HCT116 (cell line): ENCODE measurements around the gene ILF2. TPM values are rescaled to one million over a fixed set of nuclear protein-coding genes. Genes with fewer than 3 reads are reported as not detected.
A peak's percentile ranks its signal among the peaks of the same experiment; 100 is the strongest.
"Not testable (repeated sequence)": the region's sequence is repeated elsewhere in the genome, so short reads cannot be mapped to it uniquely, and the experiment has no call there.

ENCODE experiments used
- ATAC-seq: fragments of 200-7000 bp; cut with Tn5 transposase; 2 replicates; pipeline ENCODE4 v1.9.1; 2020; ENCODE audit warnings: mild to moderate bottlenecking, moderate library complexity
- BruUV-seq: library from RNA; stranded (reverse); fragments of 400-500 nt; replicated peaks from 2 replicates; lab custom pipeline; 2021; lab: Mats Ljungman, UMichigan
- CTCF ChIA-PET: fragments of 300-600 bp; sonication (Branson Sonifier 250); formaldehyde crosslinking; loops from one replicate; lab custom pipeline; 2021; ENCODE audit warnings: antibody characterized with exemption; lab: Charles Lee
- POLR2A ChIA-PET: fragments of 300-600, 350-600 bp; sonication (Branson Sonifier 250); formaldehyde crosslinking; loops from one replicate; lab custom pipeline; 2021; ENCODE audit warnings: antibody characterized with exemption; lab: Charles Lee
- RAD21 ChIA-PET, 2 experiments: fragments of 300-600 bp; sonication (Branson Sonifier 250); formaldehyde crosslinking; loops; one replicate each; lab custom pipeline; 2023; ENCODE audit warnings: low total read pairs in 2 of 2; ENCODE audit not compliant: uncharacterized antibody in 2 of 2, unreplicated experiment in 2 of 2, low non-redundant PET in 1 of 2; lab: Charles Lee
- DNase-seq: peaks from one replicate; pipeline ENCODE4 v3.0.0-alpha.2; 2010; ENCODE audit warnings: low read depth, low spot score
- H2AFZ ChIP-seq: fragments of 200-600 bp; shearing (Covaris generic), sonication (generic); 2 replicates; pipeline ENCODE4 v1.6.1; 2017; ENCODE audit warnings: low read depth, mixed run types, mixed read lengths, antibody characterized with exemption, low read length; ENCODE audit not compliant: poor library complexity, severe bottlenecking
- H3K27ac ChIP-seq: 2 replicates; pipeline ENCODE4 v1.5.1; 2012; ENCODE audit warnings: low read depth, low read length
- H3K27me3 ChIP-seq: fragments of 200-600 bp; sonication (generic); 2 replicates; pipeline ENCODE4 v1.6.1; 2016; ENCODE audit warnings: mixed run types, low read length, mixed read lengths; ENCODE audit not compliant: insufficient read depth
- H3K36me3 ChIP-seq, 2 experiments: fragments of 200-500 bp in 1 of 2; fragments of 200-600 bp in 1 of 2; sonication (Bioruptor generic) in 1 of 2; sonication (generic) in 1 of 2; 2 replicates each; pipeline versions ENCODE4 v1.5.1 to v1.6.1; 2014 to 2016; ENCODE audit warnings: low read length in 2 of 2, inconsistent platforms in 1 of 2, mixed read lengths in 1 of 2, mixed run types in 1 of 2; ENCODE audit not compliant: insufficient read depth in 2 of 2, control insufficient read depth in 1 of 2
- H3K4me1 ChIP-seq, 2 experiments: fragments of 200-600 bp in 1 of 2; sonication (generic) in 1 of 2; 2 replicates each; pipeline versions ENCODE4 v1.5.1 to v1.6.1; 2012 to 2017; ENCODE audit warnings: low read length in 2 of 2, inconsistent platforms in 1 of 2, mild to moderate bottlenecking in 1 of 2, mixed read lengths in 1 of 2, mixed run types in 1 of 2, moderate library complexity in 1 of 2; ENCODE audit not compliant: insufficient read depth in 2 of 2, control insufficient read depth in 1 of 2
- H3K4me2 ChIP-seq: fragments of 200-600 bp; sonication (generic); 2 replicates; pipeline ENCODE4 v1.6.1; 2017; ENCODE audit warnings: mixed run types, low read length, mixed read lengths
- H3K4me3 ChIP-seq, 2 experiments: fragments of 200-600 bp in 1 of 2; sonication (generic) in 1 of 2; replicated peaks in 1 of 2; 2 replicates each; pipeline ENCODE4 v1.5.1; 2011 to 2016; ENCODE audit warnings: low read length in 2 of 2, control low read depth in 1 of 2, low read depth in 1 of 2, mild to moderate bottlenecking in 1 of 2, mixed read lengths in 1 of 2, mixed run types in 1 of 2
- H3K79me2 ChIP-seq: fragments of 200-600 bp; sonication (generic); 2 replicates; pipeline ENCODE4 v1.6.1; 2017; ENCODE audit warnings: mild to moderate bottlenecking, mixed run types, low read length, moderate library complexity, mixed read lengths; ENCODE audit not compliant: insufficient read depth
- H3K9ac ChIP-seq: fragments of 200-600 bp; sonication (generic); 2 replicates; pipeline ENCODE4 v1.6.1; 2016; ENCODE audit warnings: low read length, mixed read lengths
- H3K9me2 ChIP-seq: fragments of 200-600 bp; sonication (generic), shearing (Covaris generic); 2 replicates; pipeline ENCODE4 v1.6.1; 2017; ENCODE audit warnings: mixed run types, mild to moderate bottlenecking, moderate library complexity; ENCODE audit not compliant: insufficient read depth
- H3K9me3 ChIP-seq, 2 experiments: fragments of 200-500 bp in 1 of 2; fragments of 200-600 bp in 1 of 2; sonication (Bioruptor generic) in 1 of 2; sonication (generic) in 1 of 2; 2 replicates each; pipeline ENCODE4 v1.6.1; 2014 to 2017; ENCODE audit warnings: low read length in 2 of 2, mixed read lengths in 2 of 2, inconsistent platforms in 1 of 2, low read depth in 1 of 2, mild to moderate bottlenecking in 1 of 2, mixed run types in 1 of 2, moderate library complexity in 1 of 2; ENCODE audit not compliant: control insufficient read depth in 1 of 2, insufficient read depth in 1 of 2
- H4K20me1 ChIP-seq: fragments of 200-600 bp; sonication (generic), shearing (Covaris generic); 2 replicates; pipeline ENCODE4 v1.6.1; 2017; ENCODE audit warnings: mixed run types, mild to moderate bottlenecking, moderate library complexity; ENCODE audit not compliant: insufficient read depth
- EGR1 ChIP-seq: IDR thresholded peaks from 2 replicates; pipeline ENCODE4 v1.6.1; 2012; ENCODE audit warnings: low read depth
- EZH2 ChIP-seq: fragments of 200-600 bp; sonication (generic); IDR thresholded peaks from 2 replicates; pipeline ENCODE4 v1.6.1; 2017; ENCODE audit warnings: antibody characterized with exemption, mixed run types
- ZNF274 ChIP-seq: fragments of 200-500 bp; sonication (Bioruptor generic); IDR thresholded peaks from 2 replicates; pipeline ENCODE4 v1.6.1; 2014; ENCODE audit warnings: mild to moderate bottlenecking, low read depth, low read length, inconsistent platforms
- intact Hi-C: fragments of 100-400 bp; cut with micrococcal nuclease; formaldehyde crosslinking; loops from 2 replicates; pipeline ENCODE4 v1.10.0; 2022
- total RNA-seq: library from RNA; stranded (reverse); gene quantifications from one replicate; pipeline ENCODE4 v1.2.1, GENCODE V29; 2021; ENCODE audit not compliant: unreplicated experiment
- TF ChIP-seq, protein P1 (sequence below), 3 experiments: fragments of 200-600 bp in 1 of 3; sonication (generic) in 1 of 3; IDR thresholded peaks in 2 of 3; conservative IDR thresholded peaks in 1 of 3; 2 replicates each; pipeline ENCODE4 v1.5.1; 2012 to 2017; ENCODE audit warnings: low read depth in 2 of 3, low read length in 2 of 3, antibody characterized with exemption in 1 of 3, borderline replicate concordance in 1 of 3, control low read depth in 1 of 3, mild to moderate bottlenecking in 1 of 3, mixed read lengths in 1 of 3, mixed run types in 1 of 3, moderate library complexity in 1 of 3; ENCODE audit not compliant: insufficient read depth in 1 of 3

ILF2 gene
- total RNA-seq, 1 experiment from 2014 or later, result 335 TPM

- TF ChIP-seq EGR1 (peak; percentile 55; the same call in 1 of the 2 replicates), EZH2 (no peak), ZNF274 (no peak)
- TF ChIP-seq, protein P1, sequence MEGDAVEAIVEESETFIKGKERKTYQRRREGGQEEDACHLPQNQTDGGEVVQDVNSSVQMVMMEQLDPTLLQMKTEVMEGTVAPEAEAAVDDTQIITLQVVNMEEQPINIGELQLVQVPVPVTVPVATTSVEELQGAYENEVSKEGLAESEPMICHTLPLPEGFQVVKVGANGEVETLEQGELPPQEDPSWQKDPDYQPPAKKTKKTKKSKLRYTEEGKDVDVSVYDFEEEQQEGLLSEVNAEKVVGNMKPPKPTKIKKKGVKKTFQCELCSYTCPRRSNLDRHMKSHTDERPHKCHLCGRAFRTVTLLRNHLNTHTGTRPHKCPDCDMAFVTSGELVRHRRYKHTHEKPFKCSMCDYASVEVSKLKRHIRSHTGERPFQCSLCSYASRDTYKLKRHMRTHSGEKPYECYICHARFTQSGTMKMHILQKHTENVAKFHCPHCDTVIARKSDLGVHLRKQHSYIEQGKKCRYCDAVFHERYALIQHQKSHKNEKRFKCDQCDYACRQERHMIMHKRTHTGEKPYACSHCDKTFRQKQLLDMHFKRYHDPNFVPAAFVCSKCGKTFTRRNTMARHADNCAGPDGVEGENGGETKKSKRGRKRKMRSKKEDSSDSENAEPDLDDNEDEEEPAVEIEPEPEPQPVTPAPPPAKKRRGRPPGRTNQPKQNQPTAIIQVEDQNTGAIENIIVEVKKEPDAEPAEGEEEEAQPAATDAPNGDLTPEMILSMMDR (IDR thresholded peaks at IDR 0.05 in 2 of 3, conservative IDR thresholded peaks at IDR 0.05 in 1 of 3; ENCODE audit: borderline replicate concordance in 1 of 3, insufficient read depth in 1 of 3, low read depth in 2 of 3, low read length in 2 of 3), result no peak; a peak in 1 of 6 replicates
Observed at GRCh38 chr1:153670859-153671627, at the start of gene ILF2 (continued).

- ATAC-seq (no peak), DNase-seq (no peak)
- Histone ChIP-seq H4K20me1 (no peaks in the 10 kb centered on the region), H3K4me2 (no peak overlapping the region), H3K36me3 (no peaks in the 10 kb centered on the region)
- no TSS peak for BruUV-seq
- no peak for TF ChIP-seq EGR1
- TF ChIP-seq, all 23 proteins: peak for 0
- CTCF ChIA-PET, result no interaction called here
- H3K9ac ChIP-seq, result no peak overlapping the region
- no peak overlapping the region for H3K4me3 ChIP-seq
- H3K4me1 ChIP-seq, result no peaks in the 10 kb centered on the region
- H3K9me2 ChIP-seq, result no peaks in the 10 kb centered on the region
- RAD21 ChIA-PET, result no interaction called here
- H2AFZ ChIP-seq, result no peak overlapping the region
- POLR2A ChIA-PET, result no interaction called here
- no peaks in the 10 kb centered on the region for H3K79me2 ChIP-seq
- intact Hi-C loops, result no loop called here
- no peaks in the 10 kb centered on the region for H3K9me3 ChIP-seq
- H3K27me3 ChIP-seq, result no peaks in the 10 kb centered on the region
- H3K27ac ChIP-seq, result no peak overlapping the region
Observed at GRCh38 chr1:153717330-153717729, 46.5 kb upstream of the ILF2 start.

GRCh38 chr1:153716211-153716610 lies 45.4 kb upstream of the ILF2 start:
- H3K9me3 ChIP-seq, H3K4me1 ChIP-seq, H3K9ac ChIP-seq, H3K36me3 ChIP-seq, H3K4me3 ChIP-seq, H3K4me2 ChIP-seq, H3K79me2 ChIP-seq, CTCF ChIA-PET, DNase-seq, H3K9me2 ChIP-seq, POLR2A ChIA-PET, H4K20me1 ChIP-seq, H3K27ac ChIP-seq, H2AFZ ChIP-seq, RAD21 ChIA-PET, H3K27me3 ChIP-seq, intact Hi-C loops, BruUV-seq: not testable (repeated sequence)
- peak; percentile 38; the same call in 1 of the 2 replicates for ATAC-seq
